Aorta (tissue), 5 donors: ENCODE data around the gene GRIK5. TPM values are rescaled to one million over a fixed set of nuclear protein-coding genes. Genes with fewer than 3 reads are reported as not detected.
"Not testable (repeated sequence)": the region's sequence is repeated elsewhere in the genome, so short reads cannot be mapped to it uniquely, and the experiment has no call there.

Source experiments
- ATAC-seq: fragments of 200-7000 bp; cut with Tn5 transposase; one replicate; pipeline ENCODE4 v1.9.1; 2022; ENCODE audit warnings: moderate library complexity; ENCODE audit not compliant: low FRiP score
- DNase-seq, 2 donors: peaks; one replicate each; pipeline ENCODE4 v3.0.0-alpha.2; 2020
- H3K27ac ChIP-seq, 2 donors: one replicate each; pipeline ENCODE4 v1.5.1; 2013; ENCODE audit warnings: low read length in 2 of 2, mild to moderate bottlenecking in 2 of 2, moderate library complexity in 2 of 2, control low read depth in 1 of 2, inconsistent platforms in 1 of 2, low read depth in 1 of 2
- H3K27me3 ChIP-seq, 2 donors: one replicate each; pipeline ENCODE4 v1.6.1; 2013; ENCODE audit warnings: control low read depth in 1 of 2, low read length in 1 of 2, mild to moderate bottlenecking in 1 of 2, moderate library complexity in 1 of 2; ENCODE audit not compliant: insufficient read depth in 2 of 2, control insufficient read depth in 1 of 2
- H3K36me3 ChIP-seq, 2 donors: one replicate each; pipeline ENCODE4 v1.6.1; 2013; ENCODE audit warnings: control low read depth in 1 of 2, low read length in 1 of 2, mild to moderate bottlenecking in 1 of 2; ENCODE audit not compliant: insufficient read depth in 2 of 2, control insufficient read depth in 1 of 2
- H3K4me1 ChIP-seq, 2 donors: one replicate each; pipeline ENCODE4 v1.6.1; 2013; ENCODE audit warnings: low read length in 2 of 2, control low read depth in 1 of 2, mild to moderate bottlenecking in 1 of 2, moderate library complexity in 1 of 2; ENCODE audit not compliant: insufficient read depth in 2 of 2, control insufficient read depth in 1 of 2
- H3K4me3 ChIP-seq, 2 donors: one replicate each; pipeline ENCODE4 v1.5.1; 2013; ENCODE audit warnings: low read length in 2 of 2, control low read depth in 1 of 2, mild to moderate bottlenecking in 1 of 2
- H3K9me3 ChIP-seq: one replicate; pipeline ENCODE4 v1.6.1; 2013; ENCODE audit warnings: mild to moderate bottlenecking, low read length; ENCODE audit not compliant: control insufficient read depth
- WGBS, 2 donors: extraction: QIAGEN DNeasy Blood & Tissue Kit; methylation state at CpG; one replicate each; pipeline ENCODE4 v1.1.7; 2013; 5-methylcytosine and 5-hydroxymethylcytosine counted together
- intact Hi-C, 2 donors: fragments of 100-400 bp; cut with DNase I; formaldehyde crosslinking; loops; one replicate each; pipeline versions ENCODE4 v1.14.2 to v1.15.0; 2022
- polyA plus RNA-seq, 2 donors: library from polyadenylated mRNA; stranded (reverse); fragments of 200-250 nt; gene quantifications; one replicate each; pipeline ENCODE4 v1.2.3, GENCODE V29; 2013
- total RNA-seq, 2 donors: library from RNA; stranded (reverse); fragmentation: NEBNext Ultra II Directional; extraction: Animal tissue kit (Norgen Biotek cat#: 25700); gene quantifications; one replicate each; pipeline ENCODE4 v1.2.1, GENCODE V29; 2021
- donor health status: healthy with polysubstance abuse.
- donor health status: Bipolar disorder and iron deficiency.
- donor health status: DM: no; HTN: no; CAD: no.
- donor health status: DM: no; HTN: no; CAD: no.
- donor health status: DM: yes; HTN: yes; CAD: no.

GRIK5 gene
- total and polyA plus RNA-seq, 4 donors: 3.5 to 39.0 (median 22.7) TPM

GRCh38 chr19:41995959-41996797 is 73.8 kb downstream of the GRIK5 start:
- Histone ChIP-seq H3K27me3 (peaks cover 0 to 3% of the 10 kb centered on the region in 2 donors), H3K4me3 (no peak overlapping the region), H3K9me3 (peaks cover 3% of the 10 kb centered on the region), H3K4me1 (no peaks in the 10 kb centered on the region), H3K27ac (no peak overlapping the region), H3K36me3 (no peaks in the 10 kb centered on the region)
- DNase-seq: no peak
- 34 to 38% methylated on average over 12 of the region's 12 CpGs for WGBS, 2 donors
- intact Hi-C loops: no loop called here
- no peak for ATAC-seq

- H3K4me3 ChIP-seq: no peak overlapping the region
- peaks cover 0 to 2% of the 10 kb centered on the region in 2 donors for H3K27me3 ChIP-seq
- intact Hi-C loops: no loop called here
- H3K36me3 ChIP-seq: no peaks in the 10 kb centered on the region
- no peak for DNase-seq
- no peak overlapping the region for H3K27ac ChIP-seq
- peaks cover 3% of the 10 kb centered on the region for H3K9me3 ChIP-seq
- H3K4me1 ChIP-seq: no peaks in the 10 kb centered on the region
- ATAC-seq: no peak
- 84 to 85% methylated on average over 19 of the region's 19 CpGs for WGBS, 2 donors
These were observed 74.7 kb downstream of the GRIK5 start for GRCh38 chr19:41994994-41995958.

GRCh38 chr19:41994521-41994971 is 75.5 kb downstream of the GRIK5 start:
- no peak overlapping the region for H3K4me3 ChIP-seq
- no peaks in the 10 kb centered on the region for H3K36me3 ChIP-seq
- H3K4me1 ChIP-seq: no peaks in the 10 kb centered on the region
- H3K27ac ChIP-seq: no peak overlapping the region
- DNase-seq (no peak), ATAC-seq (no peak)
- intact Hi-C loops: no loop called here
- 27 to 30% methylated on average over 12 to 13 of the region's 13 CpGs for WGBS, 2 donors
- H3K27me3 ChIP-seq: peaks cover 0 to 2% of the 10 kb centered on the region in 2 donors
- H3K9me3 ChIP-seq: peaks cover 3% of the 10 kb centered on the region

- Histone ChIP-seq H3K27ac (no peak within 1 kb of the TSS), H3K4me1 (no peaks in the 10 kb centered on the region), H3K27me3 (peaks cover 0 to 2% of the 10 kb centered on the region in 2 donors), H3K9me3 (peaks cover 3% of the 10 kb centered on the region), H3K36me3 (no peaks in the 10 kb centered on the region), H3K4me3 (no peak within 1 kb of the TSS)
- DNase-seq (no peak), ATAC-seq (no peak)
- WGBS, 2 donors: 1% methylated on average over 60 to 84 of the region's 84 CpGs
- intact Hi-C loops: no loop called here
These were observed 76.2 kb downstream of the GRIK5 start, which contains the start of gene ATP1A3 for GRCh38 chr19:41993612-41994483. ATP1A3 (minus strand) TSS chr19:41994230; CDS start chr19:41994076, 154 bp downstream.

- ATAC-seq, H3K9me3 ChIP-seq, DNase-seq, H3K36me3 ChIP-seq, H3K27ac ChIP-seq, H3K4me1 ChIP-seq, H3K27me3 ChIP-seq, H3K4me3 ChIP-seq, intact Hi-C loops: not testable (repeated sequence)
- WGBS, 2 donors: 80 to 83% methylated on average over 11 of the region's 11 CpGs
These were observed 78.0 kb downstream of the GRIK5 start for GRCh38 chr19:41991925-41992569.

GRCh38 chr19:41991025-41991424 is 79.0 kb downstream of the GRIK5 start:
- Histone ChIP-seq H3K27me3 (peaks cover 0 to 2% of the 10 kb centered on the region in 2 donors), H3K4me3 (no peak overlapping the region), H3K36me3 (no peaks in the 10 kb centered on the region), H3K27ac (no peak overlapping the region), H3K9me3 (peaks cover 3% of the 10 kb centered on the region), H3K4me1 (no peaks in the 10 kb centered on the region)
- WGBS, 2 donors: 39% methylated on average over 15 of the region's 15 CpGs
- intact Hi-C loops: no loop called here
- ATAC-seq: no peak
- DNase-seq: no peak

- ATAC-seq (no peak), DNase-seq (no peak)
- intact Hi-C loops: no loop called here
- Histone ChIP-seq H3K9me3 (peaks cover 3% of the 10 kb centered on the region), H3K36me3 (no peaks in the 10 kb centered on the region), H3K4me3 (no peak overlapping the region), H3K27me3 (peaks cover 0 to 2% of the 10 kb centered on the region in 2 donors), H3K4me1 (no peaks in the 10 kb centered on the region), H3K27ac (no peak overlapping the region)
- 71 to 72% methylated on average over 2 of the region's 2 CpGs for WGBS, 2 donors
These were observed 79.4 kb downstream of the GRIK5 start for GRCh38 chr19:41990615-41991014.
